NT2/D1 (cell line): ENCODE measurements around the gene CLDND1.

Source experiments
- SUZ12 ChIP-seq: IDR thresholded peaks from 2 replicates; pipeline ENCODE4 v1.6.1; 2011; ENCODE audit not compliant: insufficient read length, insufficient read depth; ENCODE audit errors: extremely low read depth
- YY1 ChIP-seq: IDR thresholded peaks from 2 replicates; pipeline ENCODE4 v1.6.1; 2011; ENCODE audit not compliant: insufficient read length, insufficient read depth

GRCh38 chr3:98551754-98552153, 29.1 kb upstream of the CLDND1 start:
- TF ChIP-seq YY1, result no peak
- TF ChIP-seq SUZ12, result no peak
